GM19238 (cell line): Measurements from ENCODE around the gene RPUSD3.
A peak's percentile ranks its signal among the peaks of the same experiment; 100 is the strongest.

Experiments used
- DNase-seq: peaks from one replicate; pipeline ENCODE4 v3.0.0; 2011; ENCODE audit warnings: low spot score; ENCODE audit not compliant: insufficient read length

Gene RPUSD3

DNA sequence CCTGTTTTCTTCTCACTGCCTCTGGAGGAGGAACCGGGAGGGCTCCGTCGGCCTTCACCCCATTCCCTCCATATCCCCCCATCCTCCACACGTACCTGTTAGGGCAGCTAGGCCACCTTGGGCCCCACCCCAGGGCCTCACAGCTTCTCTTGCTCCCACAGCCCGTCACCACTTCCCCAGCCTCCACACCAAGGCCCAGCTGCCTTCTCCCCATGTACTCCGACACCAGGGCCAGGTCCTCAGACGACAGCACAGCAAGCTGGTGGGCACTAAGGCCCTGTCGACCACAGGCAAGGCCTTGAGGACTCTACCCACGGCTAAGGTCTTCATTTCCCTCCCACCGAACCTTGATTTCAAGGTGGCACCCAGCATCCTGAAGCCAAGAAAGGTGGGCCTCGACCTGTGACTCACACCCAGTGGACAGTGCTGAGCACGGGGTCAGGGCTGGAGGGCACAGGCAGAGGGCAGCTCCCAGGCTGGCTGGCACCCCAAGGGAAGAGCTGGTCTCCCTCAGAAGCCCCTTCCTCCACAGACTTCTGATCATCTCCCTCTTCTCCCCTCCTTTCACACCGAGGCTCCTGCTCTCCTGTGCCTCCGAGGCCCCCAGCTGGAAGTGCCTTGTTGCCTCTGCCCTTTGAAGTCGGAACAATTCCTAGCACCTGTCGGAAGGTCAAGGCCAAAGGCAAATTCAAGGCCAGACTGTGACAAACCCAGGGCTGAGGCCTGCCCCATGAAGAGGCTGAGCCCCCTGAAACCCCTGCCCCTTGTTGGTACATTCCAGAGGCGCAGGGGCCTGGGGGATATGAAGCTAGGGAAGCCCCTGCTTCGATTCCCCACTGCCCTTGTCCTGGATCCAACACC, 9.1 kb downstream of the RPUSD3 start:
- DNase-seq: no peak

DNA sequence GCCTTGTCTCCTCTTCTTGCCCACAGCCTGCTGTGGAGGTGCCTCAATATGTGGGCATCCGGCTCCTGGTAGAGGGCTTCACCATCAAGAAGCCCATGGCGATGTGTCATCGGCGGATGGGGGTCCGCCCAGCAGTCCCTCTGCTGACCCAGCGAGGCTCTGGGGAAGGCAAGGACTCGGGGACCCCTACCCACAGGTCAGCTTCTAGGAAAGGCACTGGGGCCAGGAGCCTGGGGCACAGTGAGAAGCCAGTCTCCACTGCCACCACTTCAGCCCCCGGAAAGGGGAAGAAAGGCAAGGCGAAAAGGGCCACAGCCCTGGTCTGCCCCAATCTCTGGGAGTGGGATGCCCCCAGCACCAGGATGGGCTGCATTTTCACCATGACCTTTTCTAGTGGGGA, 10.7 kb downstream of the RPUSD3 start:
- DNase-seq: no peak

DNA sequence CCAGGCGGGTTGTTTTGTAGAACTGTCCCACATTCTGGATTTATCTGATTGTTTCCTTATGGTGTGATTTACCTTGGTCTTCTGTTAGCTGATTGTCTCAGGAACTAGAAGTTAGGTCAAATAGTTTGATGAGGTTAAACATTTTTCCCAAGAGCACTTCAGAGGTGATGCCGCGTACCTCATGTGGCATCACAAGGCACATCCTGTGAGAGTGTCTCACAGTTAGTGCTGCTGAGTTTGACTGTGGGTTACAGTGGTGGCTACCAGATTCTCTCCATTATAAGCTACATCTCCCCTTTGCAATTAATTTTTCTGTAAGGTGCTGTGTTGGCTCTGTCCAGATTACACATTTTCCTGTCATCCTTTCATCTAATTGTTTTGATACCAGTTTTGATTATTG, 12.6 kb downstream of the RPUSD3 start:
- no peak for DNase-seq

DNA sequence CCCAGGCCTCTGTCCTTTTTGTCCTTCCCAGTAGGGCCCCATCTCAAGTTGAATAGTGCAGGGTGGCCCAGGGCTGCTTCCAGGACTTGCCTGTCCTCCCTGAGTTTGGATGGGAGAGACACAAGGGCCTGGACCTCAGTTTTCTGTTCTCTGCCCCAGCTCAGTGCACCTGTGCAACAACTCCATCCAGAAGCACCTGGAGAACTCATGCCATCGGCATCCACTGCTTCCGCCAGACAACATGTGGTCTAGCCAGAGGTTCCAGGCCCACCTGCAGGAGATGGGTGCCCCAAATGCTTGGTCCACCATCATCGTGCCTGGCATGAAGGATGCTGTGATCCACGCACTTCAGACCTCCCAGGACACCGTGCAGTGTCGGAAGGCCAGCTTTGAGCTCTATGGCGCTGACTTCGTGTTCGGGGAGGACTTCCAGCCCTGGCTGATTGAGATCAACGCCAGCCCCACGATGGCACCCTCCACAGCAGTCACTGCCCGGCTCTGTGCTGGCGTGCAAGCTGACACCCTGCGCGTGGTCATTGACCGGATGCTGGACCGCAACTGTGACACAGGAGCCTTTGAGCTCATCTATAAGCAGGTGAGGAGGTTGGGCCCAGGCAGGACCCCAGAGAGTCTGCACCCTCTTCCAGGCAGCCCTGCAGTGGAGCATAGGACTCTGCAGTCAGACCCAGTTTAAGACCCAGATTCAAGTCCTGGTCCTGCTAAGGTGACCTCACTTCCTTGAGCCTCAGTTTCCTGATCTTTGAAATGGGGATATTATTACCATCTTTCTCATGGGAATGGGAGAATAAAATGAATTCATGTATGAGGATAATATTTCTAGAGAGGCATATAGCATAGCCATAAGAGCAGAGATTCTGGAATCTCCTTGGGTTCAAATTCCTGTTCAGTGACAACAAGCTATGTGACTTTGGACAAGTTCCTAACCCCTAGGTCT, 14.7 kb downstream of the RPUSD3 start:
- no peak for DNase-seq

DNA sequence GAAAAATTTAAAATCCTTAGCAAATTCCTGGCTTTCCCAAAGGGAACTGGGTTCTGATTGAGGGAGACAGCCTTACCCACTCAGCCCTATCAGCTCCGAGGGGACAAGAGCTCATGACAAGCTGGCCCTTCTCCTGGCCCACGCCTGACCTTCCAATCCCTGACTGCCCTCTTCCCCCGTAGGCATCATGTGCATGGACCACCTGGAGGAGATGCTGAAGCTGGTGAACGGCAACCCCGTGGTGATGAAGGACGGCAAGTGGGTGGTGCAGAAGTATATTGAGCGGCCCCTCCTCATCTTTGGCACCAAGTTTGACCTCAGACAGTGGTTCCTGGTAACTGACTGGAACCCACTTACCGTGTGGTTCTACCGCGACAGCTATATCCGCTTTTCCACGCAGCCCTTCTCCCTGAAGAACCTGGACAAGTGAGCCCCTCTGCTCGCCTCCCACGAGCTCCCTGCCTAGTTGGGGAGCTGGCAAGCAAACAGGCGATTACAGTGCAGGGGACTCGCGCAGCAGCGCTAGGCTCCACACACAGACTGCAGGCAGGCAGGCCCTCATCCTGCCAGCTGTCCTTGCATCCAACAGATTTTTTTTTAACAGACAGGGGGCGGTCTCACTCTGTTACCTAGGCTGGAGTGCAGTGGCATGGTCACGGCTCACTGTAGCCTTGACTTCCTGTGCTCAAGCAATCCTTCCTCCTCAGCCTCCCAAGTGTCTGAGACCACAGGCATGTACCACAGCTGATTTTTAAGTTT, 16.8 kb downstream of the RPUSD3 start:
- DNase-seq: no peak

DNA sequence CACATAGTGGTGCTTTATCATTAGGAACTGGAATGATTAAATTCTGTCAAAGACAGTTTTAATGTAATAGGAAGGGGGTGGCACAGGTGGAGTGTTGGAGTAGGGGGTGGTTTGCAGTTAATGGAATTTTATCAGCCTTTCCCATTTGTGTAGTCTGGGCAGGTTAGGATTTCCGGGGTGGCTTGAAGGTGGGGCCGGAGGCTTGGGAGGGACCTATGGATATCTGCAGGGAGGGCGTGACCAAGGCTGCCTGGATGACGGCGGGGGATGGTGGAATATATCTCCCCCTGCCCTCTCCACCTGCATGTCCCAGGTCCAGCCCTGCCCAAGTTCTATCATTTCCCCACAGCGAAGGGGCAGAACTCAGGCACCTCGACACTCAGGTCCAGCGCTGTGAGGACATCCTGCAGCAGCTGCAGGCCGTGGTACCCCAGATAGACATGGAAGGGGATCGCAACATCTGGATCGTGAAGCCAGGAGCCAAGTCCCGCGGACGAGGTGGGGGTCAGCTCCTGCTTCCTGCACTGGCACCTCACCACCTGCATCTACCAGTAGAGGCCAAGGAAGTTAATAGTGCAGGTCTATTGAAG, 18.3 kb downstream of the RPUSD3 start:
- no peak for DNase-seq

DNA sequence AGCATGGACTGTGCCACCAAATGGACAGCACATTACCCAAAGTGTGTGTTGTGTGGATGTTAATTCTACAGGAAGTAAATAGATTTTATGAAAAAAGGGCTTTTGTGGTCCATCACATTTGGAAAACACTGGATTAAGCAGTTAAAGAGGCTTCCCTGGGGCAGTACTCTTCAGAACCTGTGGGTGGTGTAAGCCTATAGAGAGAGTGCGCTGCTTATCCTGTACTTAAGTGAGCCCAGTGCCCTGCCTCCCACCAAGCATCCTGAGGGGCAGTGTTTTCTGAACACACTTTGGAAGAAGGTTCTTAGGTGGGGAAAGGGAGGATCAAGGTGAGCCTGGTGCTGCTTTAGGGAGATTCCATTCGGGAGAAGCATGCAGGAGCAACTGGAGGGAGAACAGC, 22.9 kb downstream of the RPUSD3 start:
- no peak for DNase-seq

DNA sequence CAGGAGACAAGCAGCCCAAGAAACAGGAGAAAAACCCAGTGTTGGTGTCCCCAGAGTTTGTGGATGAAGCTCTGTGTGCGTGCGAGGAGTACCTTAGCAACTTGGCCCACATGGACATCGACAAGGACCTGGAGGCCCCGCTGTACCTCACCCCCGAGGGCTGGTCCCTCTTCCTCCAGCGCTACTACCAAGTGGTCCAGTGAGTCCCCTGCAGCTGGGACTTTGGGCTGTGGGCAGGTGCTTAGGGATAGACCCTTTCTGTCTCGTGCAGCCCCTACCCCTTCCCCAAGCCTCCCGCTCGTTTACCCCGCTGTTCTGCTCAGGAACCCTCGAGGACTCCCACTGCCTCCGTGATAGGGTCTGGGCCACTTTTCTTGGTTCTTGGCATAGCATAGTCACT, 23.3 kb downstream of the RPUSD3 start:
- no peak for DNase-seq

DNA sequence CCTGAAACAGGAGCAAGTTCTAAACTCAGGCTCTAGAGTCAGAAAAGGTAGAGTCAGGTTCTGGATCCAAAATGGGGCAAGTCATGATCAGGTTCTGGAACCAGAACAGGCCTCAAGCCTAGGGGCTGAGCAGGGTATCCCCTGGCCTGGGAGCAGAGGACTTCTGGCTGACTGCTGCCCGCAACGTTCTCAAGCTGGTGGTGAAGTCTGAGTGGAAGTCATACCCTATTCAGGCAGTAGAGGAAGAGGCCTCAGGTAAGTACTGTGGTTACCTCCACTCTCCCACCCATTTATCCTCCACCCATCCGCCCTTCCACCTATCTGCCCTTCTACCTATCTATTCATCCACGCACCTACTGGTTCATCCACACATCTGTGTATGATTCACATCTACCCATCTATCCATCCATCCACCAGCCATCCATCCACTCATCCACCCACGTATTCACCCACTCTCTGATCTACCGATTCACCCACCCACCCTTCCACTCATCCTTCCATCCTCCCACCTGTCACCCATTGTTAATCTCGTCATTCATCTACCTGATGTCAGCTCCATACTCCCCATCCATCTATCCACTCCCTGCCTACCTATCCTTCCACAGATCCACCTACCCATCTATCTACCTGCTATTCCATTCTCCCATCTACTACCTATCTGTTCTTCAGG, 25.0 kb downstream of the RPUSD3 start:
- DNase-seq: no peak

DNA sequence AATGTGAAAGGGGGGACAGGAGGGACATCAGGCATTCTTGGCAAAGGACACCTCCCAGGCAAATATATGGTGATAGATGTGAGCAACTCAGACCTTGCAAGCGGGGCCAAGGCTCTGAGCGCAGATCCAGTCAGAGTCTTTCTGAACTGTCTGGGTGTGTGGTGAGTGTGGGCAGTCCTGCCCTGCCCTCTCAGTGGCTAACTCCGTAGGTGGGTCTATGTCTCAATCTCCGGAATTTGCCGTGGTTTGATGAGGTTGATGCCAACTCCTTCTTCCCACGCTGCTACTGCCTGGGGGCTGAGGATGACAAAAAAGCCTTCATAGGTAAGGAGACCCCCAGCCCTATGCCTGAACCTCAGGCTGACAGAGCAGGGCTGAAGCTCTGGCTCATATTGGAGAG, 26.4 kb downstream of the RPUSD3 start:
- no peak for DNase-seq

DNA sequence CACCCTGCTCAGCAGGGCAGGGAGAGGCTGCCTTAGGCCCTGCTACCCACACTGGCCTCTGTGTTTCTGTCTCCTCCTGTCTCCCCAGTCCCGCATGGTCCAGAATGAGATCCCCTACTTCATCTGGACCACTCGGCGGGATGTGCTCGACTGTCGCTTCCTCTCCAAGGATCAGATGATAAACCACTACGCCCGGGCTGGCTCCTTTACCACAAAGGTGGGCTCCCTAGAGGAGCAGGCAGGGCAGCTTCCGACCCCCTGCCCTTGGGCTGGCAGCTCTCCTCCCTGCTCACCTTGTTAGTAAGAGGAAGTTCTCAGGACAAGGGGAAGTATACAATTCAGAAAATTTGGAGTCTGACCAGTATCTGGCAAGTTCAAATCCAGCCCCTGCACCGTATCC, 27.8 kb downstream of the RPUSD3 start:
- DNase-seq: no peak

DNA sequence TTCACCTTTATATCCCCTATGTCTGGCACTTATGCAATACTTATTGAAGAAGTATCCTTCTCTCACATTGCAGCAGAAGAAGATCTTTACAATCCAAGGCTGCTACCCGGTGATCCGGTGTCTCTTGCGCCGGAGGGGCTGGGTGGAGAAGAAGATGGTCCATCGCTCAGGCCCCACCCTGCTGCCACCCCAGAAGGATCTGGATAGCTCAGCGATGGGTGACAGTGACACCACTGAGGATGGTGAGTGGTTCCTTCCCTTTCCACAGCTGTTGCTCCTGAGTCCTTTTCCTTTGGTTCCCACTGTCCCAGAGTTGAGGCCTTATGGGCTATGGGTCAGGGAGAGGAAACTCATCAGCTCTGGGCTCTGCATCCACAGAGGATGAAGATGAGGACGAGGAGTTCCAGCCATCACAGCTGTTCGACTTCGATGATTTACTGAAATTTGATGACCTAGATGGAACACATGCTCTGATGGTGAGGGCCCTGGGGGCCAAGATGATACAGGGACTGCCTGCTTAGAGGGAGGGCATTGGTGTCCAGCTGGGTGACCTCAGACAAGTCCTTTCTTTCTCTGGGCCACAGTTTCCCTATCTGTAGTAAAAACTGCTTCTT, 30.8 kb downstream of the RPUSD3 start:
- no peak for DNase-seq

DNA sequence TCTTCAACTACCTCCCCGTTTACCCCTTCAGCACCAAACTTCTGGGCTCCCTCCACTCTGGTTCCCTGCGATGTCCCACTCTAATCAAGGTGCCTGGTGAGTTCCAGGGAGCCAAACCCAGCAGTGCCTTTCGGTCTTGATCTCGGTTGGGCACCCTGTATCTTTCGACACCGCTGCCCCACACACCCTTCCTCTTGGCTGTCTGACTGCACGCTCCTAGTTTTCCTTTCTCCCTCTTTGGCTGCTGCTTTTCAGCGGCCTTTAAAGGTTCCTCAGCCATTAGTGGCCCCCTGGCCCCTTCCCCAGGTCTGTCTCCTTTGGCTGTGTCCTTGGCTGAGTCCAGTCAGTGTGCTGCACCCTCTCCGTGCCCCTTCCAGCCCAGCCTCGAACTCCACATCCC, 33.0 kb downstream of the RPUSD3 start:
- DNase-seq: no peak

DNA sequence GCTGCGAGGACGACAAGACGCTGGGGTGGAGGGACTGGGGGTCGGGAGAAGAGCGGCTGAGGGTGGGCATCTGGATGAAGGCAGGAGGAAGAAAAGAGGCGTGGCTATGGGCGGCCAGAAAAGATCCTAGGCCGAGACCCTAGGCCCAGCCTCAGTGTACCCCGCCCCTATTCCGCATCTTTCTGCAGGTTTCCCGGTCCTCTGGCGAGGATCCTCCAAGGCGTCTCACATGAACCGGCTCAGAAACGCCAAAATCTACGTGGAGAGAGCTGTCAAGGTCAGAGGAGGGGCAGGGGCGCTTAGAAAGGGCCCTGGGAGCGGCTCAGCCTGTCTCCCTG, 33.4 kb downstream of the RPUSD3 start:
- DNase-seq: no peak

DNA sequence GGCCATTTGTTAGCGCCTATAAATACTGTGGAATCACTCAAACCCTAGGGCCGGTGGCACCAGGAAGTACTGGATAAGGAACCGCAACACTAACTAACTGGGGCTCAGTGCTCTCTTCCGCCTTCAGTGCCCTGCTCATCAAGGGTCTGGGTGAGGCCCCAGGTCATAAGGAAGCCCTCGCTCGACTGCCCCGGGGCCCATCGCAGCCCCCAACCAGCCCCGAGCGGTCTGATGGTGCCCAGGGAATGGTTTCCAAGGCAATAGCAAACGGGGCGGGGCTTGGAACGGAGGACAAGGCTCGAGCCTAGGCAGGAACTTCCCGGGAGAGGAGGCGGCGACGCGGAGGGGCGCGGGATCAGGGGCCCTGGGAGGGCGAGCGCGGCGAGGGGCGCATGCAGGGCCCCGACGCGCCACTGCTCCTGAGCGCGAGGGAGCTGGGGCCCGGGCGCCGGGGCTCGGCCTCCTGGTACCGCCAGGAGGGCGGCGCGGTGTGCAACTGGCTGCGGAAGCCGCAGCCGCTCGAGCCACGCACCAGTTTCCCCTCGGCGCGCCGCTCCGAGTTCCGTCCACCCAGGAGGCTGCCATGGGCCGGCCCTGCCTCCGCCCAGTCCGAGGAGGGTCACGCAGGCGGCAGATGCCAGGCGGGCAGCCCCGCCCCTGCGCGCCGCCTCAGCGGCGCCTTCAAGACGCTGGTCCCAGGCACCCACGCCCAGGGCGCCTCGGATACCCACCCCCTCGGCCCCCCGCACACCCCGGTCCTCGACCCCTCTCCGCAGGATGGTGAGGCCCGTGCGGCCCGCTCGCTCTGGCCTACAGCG, 34.0 kb downstream of the RPUSD3 start, which contains the start of gene TTLL3:
TTLL3 (plus strand) TSS at position 648 of the 818 bp plus-strand sequence. CDS start 400 bp downstream, outside the sequence.
- DNase-seq: peak; percentile 61

DNA sequence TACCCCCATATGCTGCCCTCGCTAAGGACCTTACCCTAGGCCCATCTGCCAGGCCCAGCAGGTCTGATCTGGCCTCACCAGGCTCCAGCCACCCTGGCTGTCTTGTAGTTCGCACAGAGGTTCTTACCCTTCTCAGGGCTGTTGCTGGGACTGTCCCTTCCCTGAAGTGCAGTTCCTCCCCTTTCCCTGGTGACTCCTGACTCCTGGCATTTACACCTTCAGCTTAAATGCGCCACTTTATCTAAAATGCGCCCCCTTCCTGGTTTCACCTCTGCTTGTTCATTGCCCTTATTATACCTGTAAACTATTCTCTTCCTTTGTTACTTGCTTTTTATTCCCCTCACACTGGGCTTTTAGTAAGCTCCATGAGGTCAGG, 34.6 kb downstream of the RPUSD3 start:
- no peak for DNase-seq

DNA sequence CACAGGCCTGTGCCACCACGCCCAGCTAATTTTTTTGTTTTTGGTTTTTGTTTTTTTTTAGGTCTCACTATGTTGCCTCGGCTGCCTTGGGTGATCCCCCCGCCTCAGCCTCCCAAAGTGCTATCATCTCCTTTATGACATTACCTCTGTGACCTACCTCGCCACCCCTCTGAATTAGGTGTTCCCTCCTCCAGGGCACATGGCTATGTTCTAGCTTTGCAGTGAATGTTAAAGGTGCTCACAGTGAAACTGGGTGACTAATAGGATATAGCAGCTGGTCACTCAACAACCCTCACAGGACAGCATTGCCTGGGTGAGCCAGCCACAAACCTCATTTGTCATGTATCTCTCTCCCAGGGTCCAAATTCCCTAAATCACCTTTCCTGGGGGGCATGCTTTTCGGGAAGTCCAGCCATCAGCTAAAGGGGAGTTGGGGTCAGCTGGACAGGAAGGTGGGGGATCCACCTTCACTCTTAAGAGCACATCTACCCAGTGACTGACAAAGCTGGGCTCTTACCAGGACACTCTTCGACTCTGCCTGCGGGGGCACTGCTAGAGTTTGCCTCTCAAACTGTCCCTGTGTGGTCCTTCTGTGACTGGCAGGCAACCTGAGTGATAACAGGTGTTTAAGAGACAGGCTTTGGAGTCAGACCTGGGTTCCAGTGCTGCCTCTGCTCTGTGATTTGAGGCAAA, 35.3 kb downstream of the RPUSD3 start:
- DNase-seq: peak; percentile 48

DNA sequence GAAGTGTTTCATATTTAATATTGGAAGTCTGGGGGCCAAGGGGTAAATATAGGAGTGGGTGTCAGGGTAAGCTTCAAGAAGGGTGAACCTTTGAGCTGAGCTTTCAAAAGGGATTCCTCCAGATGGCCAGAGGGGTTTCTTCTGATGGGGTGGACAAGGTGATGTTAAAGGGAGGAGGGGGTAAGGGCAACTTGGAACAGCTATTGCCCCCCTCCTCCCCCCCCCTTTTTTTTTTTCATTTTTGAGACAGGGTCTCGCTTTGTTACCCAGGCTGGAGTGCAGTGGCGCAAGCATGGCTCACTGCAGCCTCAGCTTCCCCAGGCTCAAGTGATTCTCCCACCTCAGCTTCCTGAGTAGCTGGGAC, 35.8 kb downstream of the RPUSD3 start:
- no peak for DNase-seq
